CD4-positive, alpha-beta T cell treated with Interleukin-17A for 1 hour (primary cell): ENCODE data around the gene NME7.
A peak's percentile ranks its signal among the peaks of the same experiment; 100 is the strongest.
"Not testable (repeated sequence)": the region's sequence is repeated elsewhere in the genome, so short reads cannot be mapped to it uniquely, and the experiment has no call there.

Experiments used
- DNase-seq: peaks from one replicate; pipeline ENCODE4 v3.0.0-alpha.2; 2020

Gene NME7

DNA sequence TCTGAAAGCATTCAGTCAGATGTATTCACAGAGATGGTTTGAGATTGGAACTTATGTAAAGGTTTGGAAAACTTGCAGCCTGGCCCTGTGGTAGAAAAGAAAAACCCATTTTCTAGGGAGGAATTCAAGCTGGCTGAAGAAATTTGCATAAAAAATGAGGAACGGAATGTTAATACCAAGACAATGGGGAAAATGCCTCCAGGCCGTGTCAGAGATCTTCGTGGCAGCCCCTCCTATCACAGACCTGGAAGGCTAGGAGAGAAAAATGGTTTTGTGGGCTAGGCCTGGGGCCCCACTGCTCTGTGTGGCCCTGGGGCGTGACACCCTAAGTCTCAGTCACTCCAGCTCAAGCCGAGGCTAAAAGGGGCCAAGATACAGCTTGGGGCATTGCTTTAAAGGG is 26.7 kb downstream of the NME7 start:
- no peak for DNase-seq

DNA sequence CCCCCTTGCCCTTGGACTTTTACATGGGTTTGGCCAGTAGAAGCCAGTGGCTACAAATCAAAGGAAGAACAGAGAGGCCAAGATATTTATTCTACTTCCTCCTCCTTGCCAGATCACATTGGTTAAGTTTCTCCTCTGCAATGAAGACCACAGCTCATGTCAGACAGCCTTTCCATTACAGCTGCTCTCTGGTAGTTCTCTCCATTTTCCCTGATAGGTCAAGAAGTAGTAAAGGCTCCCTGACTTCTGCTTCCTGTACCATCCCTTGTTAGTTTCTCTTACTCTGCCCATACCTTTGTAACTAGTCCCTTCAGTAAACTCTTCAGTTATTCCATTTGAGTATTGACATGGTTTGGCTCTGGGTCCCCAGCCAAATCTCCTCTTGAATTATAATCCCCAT is 27.8 kb downstream of the NME7 start:
- DNase-seq: no peak

DNA sequence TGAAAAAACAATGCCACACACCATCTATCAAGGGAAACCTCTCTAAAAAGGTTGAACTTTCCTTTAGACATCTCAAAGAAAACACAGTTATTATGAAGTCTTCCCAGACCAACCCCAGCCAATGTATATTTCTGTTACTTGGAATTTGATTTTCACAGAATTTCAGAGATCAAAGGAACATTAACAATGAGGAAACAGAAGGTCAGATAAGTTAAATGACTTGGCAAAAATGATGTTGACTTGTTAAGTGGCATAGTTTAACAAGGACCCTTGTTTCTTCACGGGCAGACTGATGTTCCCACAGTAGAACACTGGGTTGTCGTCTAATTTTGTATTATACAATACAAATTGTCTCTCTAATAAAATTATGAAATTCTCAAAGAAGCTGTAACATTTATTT is 29.0 kb downstream of the NME7 start:
- no peak for DNase-seq

DNA sequence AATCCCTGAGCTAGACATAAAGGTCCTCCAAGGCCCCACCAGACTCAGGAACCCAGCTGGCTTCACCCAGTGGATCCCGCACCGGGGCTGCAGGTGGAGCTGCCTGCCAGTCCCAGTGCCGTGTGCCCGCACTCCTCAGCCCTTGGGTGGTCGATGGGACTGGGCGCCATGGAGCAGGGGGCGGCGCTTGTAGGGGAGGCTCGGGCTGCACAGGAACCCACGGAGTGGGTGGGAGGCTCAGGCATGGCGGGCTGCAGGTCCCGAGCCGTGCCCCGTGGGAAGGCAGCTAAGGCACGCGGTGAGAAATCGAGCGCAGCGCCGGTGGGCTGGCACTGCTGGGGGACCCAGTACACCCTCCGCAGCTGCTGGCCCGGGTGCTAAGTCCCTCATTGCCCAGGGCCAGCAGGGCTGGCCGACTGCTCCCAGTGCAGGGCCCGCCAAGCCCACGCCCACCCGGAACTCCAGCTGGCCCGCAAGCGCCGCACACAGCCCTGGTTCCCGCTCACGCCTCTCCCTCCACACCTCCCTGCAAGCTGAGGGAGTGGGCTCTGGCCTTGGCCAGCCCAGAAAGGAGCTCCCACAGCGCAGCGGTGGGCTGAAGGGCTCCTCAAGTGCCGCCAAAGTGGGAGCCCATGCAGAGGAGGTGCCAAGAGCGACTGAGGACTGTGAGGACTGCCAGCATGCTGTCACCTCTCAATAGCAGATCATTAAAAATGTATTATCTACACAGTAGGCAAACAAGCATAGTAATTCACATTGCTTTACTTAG is 30.5 kb downstream of the NME7 start:
- not testable (repeated sequence) for DNase-seq

DNA sequence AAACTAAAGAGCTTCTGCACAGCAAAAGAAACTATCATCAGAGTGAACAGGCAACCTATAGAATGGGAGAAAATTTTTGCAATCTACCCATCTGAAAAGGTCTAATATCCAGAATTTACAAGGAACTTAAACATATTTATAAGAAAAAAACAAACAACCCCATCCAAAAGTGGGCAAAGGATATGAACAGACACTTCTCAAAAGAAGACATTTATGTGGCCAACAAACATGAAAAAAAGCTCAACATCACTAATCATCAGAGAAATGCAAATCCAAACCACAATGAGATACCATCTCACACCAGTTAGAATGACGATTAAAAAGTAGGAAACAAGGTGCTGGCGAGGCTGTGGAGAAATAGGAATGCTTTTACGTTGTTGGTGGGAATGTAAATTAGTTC is 32.9 kb downstream of the NME7 start:
- DNase-seq: not testable (repeated sequence)

DNA sequence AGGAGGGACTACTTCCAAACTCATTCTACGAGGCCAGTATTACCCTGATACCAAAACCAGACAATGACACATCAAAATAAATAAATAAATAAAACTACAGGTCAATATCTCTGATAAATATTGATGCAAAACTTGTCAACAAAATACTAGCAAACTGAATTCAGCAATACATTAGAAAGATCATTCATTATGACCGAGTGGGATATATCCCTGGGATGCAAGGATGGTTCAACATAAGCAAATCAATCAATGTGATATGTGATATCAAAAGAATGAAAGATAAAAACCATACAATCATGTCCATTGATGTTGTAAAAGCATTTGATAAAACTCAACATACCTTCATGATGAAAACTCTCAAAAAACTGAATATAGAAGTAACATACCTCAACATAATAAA is 36.7 kb downstream of the NME7 start:
- no peak for DNase-seq

DNA sequence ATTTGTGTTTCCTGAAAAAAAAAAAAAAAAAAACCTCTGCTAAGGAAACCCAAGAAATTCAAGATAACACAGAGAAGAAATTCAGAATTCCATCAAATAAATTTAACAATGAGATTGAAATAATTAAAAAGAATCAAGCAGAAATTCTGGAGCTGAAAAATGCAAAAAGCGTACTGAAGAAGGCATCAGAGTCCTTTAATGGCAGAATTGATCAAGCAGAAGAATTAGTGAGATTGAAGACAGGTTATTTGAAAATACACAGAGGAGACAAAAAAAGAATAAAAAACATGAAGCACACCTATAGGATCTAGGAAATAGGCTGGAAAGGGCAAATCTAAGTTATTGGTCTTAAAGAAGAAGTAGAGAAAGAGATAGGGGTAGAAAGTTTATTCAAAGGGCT is 38.2 kb downstream of the NME7 start:
- DNase-seq: no peak

DNA sequence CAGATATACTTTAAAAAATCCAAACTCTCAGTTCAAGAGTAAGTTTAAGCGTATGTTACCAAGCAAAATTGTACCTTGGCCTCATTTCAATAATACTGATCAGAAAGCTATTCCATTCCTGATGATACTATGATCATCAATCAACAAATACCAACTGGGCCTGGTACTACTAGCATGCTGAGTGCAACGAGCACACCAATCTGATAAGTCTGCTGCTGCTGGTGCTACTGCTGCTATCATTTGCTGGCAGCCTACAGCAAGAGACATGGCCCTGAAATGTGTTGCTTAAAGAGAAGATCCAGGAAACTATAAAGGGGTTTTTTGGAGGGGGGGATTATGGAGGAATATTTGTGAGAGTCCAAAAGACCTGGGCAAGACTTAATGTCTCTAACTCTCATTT is 39.7 kb downstream of the NME7 start:
- no peak for DNase-seq

DNA sequence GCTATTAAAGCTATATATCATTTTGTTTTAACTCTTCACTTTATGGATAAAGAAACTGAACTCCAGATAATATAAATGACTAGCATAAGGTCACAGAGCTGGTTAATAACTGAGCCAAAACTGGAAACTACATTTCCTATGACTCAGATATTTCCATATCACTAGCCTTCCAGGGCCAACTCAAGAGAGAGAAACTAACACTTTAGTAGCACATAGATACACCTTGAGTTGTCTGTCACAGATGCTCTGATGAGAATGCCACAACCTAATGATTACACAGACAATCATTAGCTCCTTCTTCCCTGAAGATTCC is 40.7 kb downstream of the NME7 start:
- no peak for DNase-seq

DNA sequence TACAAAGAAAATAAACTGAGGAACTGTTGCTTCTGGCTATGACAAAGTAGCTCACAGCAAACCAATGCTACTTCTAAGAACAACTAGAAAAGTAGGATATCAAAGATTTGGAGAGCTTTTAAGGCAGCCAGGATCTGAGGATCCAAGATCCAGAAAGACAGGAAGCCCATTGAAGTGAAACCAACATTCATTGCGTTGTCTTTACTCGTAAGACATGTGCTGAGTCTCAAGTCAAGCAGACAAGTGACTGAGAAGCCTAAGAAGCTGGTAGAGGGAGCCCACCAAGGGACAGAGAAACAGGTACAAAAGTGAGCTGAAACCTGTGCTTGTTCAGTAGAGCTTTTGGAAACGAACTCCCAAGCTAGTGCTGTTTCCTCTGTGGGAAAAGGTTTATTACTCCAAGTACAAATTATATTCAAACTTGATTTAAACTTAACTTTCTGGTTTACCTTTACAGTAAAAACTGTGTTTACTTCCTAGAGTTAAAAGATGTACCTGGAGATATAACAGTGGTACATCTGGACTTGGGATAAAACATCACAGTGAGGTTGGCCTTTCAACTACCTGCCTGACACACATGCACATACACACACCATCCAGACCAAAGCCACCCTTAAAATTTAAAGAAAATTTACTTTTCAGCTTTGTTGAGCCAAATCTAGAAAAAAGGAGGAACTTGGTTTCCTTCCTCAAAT is 41.2 kb downstream of the NME7 start:
- no peak for DNase-seq

DNA sequence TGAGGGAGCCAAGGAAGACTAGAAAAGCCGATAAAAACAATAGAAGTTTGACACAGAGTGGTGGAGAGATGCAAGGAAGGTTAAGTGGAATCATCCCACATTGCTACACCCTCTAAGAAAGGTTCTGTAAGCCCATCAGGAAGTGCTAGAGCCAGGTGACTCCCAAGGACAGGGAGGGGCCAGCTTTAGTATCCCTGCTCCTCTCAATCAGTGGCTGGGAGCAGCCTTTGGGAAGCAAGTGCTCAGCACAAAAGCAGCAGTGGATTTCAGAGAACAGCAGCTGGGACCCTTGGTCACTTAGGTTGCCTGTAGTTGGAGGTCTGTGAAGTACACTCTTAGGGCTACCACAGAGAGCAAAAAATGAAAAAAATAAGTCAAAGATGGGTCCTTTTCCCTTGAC is 42.5 kb downstream of the NME7 start:
- DNase-seq: no peak

DNA sequence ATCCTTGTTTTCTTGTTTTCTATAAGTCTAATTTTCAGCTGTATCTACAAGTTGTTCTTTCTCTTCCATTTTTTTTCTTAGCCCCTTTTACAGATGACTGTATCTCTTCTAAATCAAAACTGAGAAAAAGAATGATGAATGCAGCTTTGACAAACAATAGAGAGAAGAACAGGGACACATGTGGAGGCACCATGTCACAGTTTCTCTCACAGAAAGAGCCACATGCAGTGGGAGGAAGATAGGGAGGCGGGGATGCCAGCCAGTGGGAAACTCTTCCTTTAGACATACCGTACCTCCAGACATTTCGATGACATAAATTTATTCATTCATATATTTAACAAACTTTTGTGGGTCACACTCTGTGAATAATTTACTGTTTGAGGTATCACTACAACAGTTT is 45.5 kb downstream of the NME7 start:
- DNase-seq: no peak

DNA sequence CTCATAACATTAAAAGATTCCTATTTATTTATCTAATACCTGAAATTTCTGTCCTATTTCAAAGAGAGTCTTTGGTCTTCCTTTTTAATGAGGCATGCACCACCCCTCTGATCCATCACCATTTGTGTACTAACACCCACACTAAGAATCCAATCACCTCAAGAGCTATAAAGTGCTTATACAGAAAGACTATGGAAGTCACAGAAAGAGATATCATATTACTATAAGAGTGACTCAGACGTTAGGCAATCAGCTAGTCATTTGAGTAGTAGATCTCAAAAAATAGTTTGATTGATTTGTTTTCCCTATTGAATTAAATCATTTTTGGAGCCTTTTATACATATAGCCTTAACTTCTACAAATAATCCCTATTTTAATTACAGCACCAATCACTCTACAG is 46.1 kb downstream of the NME7 start:
- no peak for DNase-seq

DNA sequence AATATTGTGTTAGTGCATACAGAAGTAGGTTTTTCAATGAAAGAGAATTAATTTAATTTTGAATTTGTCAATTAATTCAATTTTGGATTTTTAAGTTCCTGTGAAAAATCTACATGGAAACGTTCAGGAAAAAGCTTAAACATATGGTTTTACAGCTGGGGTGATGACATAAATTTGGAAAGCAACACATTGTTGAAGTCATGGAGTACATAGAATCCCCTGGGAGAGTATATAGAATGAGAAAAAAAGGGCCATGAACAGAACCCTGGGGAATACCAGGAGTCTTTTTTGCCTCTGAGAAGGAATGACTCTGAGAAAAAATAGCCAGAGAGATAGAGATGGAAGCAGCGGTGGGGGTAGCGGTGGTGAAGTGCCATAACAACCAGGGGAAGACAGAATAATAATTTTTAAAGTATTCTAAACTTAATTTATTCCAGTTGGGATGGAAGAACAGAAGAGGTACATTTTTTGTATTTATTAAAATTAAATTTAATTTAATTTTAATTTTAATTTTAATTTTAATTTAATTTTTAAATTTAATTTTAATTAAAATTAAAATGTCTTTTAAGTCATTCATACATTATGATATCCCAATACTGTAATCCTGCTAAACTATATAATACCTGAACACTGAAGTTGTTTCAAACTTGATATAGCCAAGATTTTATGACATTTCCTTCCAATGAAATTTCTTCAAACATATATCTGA is 48.9 kb downstream of the NME7 start:
- no peak for DNase-seq

DNA sequence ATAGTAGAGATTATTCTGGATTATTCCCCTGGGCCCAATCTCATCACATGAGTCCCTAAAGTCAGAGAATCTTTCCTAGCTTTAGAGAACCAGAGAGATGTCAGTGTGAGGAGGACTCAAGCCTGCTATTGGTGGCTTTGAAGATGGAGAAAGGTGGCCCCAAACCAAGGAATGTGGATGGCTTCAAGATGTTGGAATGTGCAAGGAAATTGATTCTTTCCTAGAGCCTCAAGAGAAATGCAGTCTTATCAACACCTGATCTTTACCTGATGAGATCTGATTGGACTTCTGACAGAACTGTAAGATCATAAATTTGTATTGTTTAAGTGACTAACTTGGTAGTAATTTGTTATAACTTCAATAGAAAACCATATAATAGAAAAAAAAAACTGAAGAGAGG is 51.0 kb downstream of the NME7 start:
- DNase-seq: no peak

DNA sequence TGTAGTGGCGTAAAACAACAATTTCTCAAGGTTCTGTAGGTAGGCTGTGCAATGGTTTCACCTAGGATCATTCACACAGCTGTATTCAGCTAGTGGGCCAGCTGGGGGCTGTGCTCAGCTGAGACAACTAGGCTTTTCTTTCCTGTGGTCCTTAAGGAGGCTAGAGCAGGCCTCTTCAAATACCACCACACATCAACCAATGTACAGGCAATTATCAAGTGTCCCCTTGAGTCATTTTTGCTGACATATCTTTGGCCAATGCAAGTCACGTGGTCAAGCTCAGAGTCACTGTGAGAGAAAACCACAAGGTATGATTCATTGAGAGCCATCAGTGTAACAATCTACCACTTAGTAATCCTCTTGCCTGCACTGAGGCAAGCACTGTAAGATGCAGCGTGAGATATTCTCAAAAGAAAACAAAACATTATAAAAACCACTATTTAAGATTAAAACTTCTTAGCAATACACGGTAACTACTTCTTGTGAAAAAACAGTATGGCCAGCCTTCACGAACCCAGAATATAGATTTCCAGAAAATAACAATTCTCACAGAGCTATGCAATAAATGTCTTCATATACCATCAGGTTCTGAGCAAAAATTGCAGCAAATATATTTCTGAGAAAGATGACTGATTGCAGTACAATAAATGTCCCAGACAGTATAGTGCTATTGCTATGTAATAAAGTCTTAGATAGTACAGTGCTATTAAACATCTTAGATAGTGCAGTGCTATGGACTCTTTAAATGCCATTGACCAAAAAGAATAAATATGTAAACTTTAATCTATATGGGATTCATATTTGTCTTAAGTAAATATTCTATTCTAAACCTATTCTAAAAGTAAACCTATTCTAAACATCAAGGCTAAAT is 55.3 kb downstream of the NME7 start:
- peak; percentile 52 for DNase-seq

DNA sequence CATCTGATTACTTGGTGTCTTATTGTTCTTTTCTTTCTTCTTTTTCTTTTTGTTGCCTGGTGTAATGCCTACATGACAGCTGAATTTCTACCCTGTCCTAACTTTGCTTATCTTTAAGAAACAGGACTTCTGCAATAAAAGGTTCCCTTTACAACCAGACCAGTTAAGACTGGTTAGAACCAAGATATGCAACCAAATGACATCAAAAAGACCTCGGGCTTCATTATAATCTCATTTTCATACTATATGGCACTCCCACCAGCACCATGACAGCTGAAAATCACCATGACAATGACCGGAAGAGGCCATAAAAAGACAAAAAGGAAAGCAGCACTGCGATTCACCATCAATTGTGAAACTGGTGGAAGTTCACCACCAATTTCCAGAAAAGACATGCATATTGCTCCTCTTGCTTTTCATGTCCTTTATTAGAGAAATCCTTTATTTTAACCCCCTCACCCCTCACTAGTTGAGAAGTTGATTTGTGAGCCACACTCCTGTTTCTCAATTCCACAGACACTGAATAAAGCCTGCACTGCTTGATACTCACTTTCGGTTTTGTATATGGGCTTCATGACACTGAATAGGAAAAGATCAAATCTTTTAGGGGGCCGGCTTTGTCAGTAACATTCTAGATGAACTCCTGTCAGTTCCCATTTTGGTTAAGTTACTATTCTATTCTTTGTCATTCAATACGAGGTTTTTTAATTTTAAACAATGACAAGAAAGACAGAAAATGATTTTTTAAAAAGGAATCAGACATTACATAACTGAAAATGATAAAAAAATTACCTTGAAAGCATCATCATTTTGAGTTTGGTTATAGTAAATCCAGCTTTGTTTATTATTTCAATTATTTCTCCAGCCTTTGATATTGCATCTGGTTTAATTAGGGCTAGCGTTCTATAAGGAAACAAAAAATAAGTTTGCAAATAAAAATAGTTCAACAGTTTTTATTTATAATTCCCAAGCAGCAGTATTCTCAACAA is 58.1 kb downstream of the NME7 start:
- DNase-seq: peak; percentile 16

DNA sequence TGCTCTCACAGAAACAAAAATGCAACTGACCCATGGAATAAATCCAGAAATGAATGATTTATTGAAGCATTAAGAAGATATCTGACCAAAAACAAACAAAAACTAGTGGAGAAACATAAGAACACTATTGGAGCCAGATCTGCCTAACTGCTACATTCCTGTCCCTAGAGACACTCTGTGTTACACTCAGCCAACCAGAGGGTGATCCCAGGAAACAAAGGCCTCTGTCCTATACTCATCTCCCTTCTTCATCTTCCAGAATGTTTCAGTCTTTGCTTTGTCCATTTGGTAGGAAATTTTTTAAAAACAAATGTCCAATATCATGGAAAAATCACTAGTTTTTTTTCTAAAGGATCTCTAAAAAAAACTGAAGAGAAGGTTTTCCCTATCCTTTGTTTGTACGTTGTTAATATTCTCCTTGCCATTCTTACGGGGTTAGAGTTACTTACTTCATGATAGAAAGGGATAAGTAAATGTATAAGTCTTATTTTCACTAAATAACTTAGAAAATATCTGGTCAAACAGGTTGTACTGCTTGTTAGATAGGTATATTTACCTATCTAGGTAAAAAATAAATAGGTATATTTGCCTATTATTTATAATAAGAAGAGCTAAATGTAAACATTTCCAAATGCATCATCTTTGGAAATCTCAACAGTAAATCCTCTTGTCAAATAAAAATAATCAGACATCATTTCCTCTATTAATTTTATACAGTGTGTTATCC is 59.1 kb downstream of the NME7 start:
- DNase-seq: no peak

DNA sequence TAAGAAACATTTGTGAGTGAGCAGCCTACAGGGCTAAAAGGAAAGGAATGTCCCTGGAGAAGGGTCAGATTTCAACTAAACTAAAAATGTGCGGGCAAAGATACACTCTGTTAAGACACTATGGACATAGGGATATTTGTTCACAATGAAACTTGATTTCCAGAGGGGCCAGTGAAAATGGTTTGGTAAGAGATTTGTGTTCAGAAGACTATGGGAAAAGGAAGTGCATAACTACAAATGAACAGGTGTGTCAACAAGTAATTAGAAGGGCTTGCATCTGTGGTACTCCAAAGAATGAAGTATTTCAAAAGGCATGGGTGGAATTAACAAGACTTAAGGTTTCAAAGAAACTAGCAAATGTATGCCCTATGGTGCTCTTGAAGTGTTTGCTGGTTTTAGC is 60.4 kb downstream of the NME7 start:
- no peak for DNase-seq

DNA sequence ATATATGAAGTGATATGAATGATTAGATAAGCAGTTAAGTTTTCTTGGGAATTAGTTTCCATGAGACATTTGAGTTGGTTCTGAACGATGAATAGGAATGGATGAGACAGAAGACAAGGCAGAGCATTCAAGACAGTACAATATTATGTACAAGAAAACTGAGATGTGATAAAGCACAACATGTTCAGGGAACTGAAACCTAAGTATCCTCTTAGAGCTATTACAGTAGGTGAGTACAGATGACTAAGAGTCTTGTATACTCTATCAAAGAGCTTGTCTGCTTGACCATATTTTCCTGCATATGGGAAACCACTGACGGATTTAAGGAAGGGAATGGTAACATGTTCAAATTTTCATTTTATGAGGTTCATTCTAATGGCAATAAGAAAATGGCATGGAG is 61.6 kb downstream of the NME7 start:
- DNase-seq: no peak

DNA sequence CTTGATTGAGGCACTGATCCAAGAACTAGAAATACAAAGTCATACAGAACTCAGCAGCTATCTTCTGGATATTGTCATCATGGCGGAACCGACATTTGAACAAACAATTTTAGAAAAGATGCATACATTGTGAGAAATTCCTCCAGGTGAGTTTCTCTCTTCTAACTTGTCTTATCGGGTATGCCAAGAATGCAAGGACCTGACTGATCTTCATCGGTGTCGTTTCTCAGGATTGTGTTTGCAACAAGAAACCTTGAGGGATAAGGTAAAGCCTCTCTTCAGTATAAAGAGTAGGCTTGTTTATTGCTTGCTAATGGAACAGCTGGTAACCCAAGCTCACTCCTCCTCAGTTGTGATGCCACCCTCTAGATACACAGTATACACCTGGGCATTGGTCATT is 62.2 kb downstream of the NME7 start:
- no peak for DNase-seq
